Skeletal muscle tissue (tissue), 4 donors: Measurements from ENCODE around the gene JAZF1. TPM values are rescaled to one million over a fixed set of nuclear protein-coding genes. Genes with fewer than 3 reads are reported as not detected.

ENCODE experiments used
- H3K27ac ChIP-seq: one replicate; pipeline ENCODE4 v1.7.0; 2013; ENCODE audit warnings: mild to moderate bottlenecking, low read depth, low read length, inconsistent platforms
- H3K27me3 ChIP-seq, 3 donors: one replicate each; pipeline ENCODE4 v1.7.0; 2013; ENCODE audit warnings: low read length in 3 of 3; ENCODE audit not compliant: control insufficient read depth in 3 of 3, insufficient read depth in 3 of 3
- H3K36me3 ChIP-seq, 3 donors: one replicate each; pipeline ENCODE4 v1.7.0; 2013; ENCODE audit warnings: low read length in 3 of 3; ENCODE audit not compliant: control insufficient read depth in 3 of 3, insufficient read depth in 3 of 3
- H3K4me1 ChIP-seq, 3 donors: one replicate each; pipeline ENCODE4 v1.7.0; 2013; ENCODE audit warnings: low read length in 3 of 3, mild to moderate bottlenecking in 3 of 3; ENCODE audit not compliant: control insufficient read depth in 3 of 3, insufficient read depth in 3 of 3
- H3K4me3 ChIP-seq, 3 donors: one replicate each; pipeline ENCODE4 v1.7.0; 2013; ENCODE audit warnings: low read length in 3 of 3
- H3K9ac ChIP-seq, 3 donors: one replicate each; pipeline ENCODE4 v1.7.0; 2013; ENCODE audit warnings: low read length in 3 of 3, mild to moderate bottlenecking in 3 of 3, moderate library complexity in 2 of 3, low read depth in 1 of 3
- H3K9me3 ChIP-seq, 3 donors: one replicate each; pipeline ENCODE4 v1.7.0; 2013; ENCODE audit warnings: low read length in 3 of 3; ENCODE audit not compliant: control insufficient read depth in 3 of 3
- total RNA-seq: library from RNA; depleted of rRNA; stranded (reverse); fragments of >200 nt; gene quantifications from one replicate; pipeline ENCODE4 v1.2.3, GENCODE V29; 2014
- donor health status: Osteomylitis.

The JAZF1 gene
- total RNA-seq, 1 donor from 2014 or later, result 7.3 TPM

DNA sequence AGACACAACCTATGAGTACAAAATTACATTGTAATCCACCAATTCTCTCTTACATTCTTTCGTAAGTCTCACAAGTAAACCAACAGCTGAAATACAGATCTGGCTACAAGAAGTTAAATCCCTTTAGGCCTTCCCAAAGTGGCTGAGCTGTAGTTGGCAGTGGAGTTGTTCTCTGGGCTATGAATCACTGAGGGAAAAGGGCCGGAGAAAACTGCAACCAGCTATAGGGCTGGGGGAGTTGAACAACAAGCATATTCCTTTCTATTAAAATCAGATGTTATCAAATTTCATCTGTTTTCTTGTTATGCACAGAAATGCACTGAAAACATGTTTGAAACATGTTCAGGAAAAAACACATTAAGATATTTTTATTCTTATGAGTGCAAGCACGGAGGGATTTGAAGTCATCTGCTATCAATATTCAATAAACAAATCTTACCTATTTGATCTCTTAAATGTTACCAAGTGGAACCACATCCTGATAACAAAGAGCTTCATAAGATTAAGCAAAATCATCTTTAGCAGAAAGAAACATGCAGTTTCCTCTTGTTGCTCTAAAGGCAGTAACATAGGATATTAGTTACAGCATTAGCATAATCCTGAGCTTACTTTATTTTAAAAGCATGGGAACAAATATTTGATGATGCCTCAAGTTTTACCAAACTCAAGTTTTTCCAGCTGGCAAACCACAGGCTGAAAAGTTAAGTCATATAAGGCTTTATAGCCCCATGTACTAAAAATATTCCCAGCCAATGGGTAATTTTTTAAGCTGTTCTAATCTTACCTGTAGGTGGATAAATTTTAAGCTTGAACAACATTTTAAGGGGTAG lies 227.9 kb downstream of the JAZF1 start:
- Histone ChIP-seq H3K9ac (no peak overlapping the region), H3K36me3 (no peaks in the 10 kb centered on the region), H3K4me3 (no peak overlapping the region), H3K9me3 (no peaks in the 10 kb centered on the region), H3K27me3 (no peaks in the 10 kb centered on the region), H3K27ac (no peak overlapping the region), H3K4me1 (peaks cover 2 to 14% (median 5%) of the 10 kb centered on the region in 3 donors)

DNA sequence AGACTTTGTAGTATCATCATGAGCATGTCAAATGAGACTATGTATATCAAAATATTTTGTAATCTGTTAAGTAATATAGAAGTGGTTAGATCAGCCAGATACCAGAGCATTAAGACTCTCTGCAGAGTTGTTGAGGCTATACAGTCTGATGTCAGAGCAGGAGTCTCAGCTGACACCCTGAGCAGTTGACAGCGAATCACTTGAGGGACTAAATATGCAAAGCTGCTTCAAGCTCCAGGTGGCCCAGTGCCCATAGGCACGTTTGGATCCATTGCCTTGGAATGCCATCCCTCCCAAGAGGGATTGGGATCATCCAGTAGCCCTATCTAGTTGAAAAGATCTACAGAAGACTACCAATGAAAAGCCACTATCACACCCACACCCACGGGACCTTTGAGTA lies 230.5 kb downstream of the JAZF1 start:
- Histone ChIP-seq H3K9ac (no peak overlapping the region), H3K36me3 (no peaks in the 10 kb centered on the region), H3K27ac (no peak overlapping the region), H3K27me3 (no peaks in the 10 kb centered on the region), H3K9me3 (no peaks in the 10 kb centered on the region), H3K4me1 (peaks cover 8 to 25% (median 10%) of the 10 kb centered on the region in 3 donors), H3K4me3 (no peak overlapping the region)

DNA sequence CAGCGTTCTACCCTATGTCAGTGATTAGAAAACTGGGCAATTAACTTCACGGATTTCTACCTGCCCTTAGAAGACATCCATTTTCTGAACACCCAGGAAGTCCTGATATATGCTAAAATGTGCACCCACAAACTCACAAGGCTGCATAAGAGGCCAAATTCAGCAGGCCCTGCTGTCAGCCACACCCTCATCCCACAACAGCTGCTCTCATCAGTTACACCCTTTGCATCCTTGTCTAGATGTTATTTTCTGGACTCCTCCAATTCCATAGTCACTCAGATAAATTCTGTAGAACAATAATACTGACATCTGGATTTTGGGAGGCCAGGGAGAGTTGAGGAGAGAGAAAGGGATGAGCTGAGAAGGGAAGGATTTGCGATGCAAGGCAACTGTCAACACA lies 231.7 kb downstream of the JAZF1 start:
- Histone ChIP-seq H3K4me1 (peaks cover 10 to 34% (median 15%) of the 10 kb centered on the region in 3 donors), H3K9ac (no peak overlapping the region), H3K27me3 (no peaks in the 10 kb centered on the region), H3K36me3 (no peaks in the 10 kb centered on the region), H3K27ac (no peak overlapping the region), H3K4me3 (no peak overlapping the region), H3K9me3 (no peaks in the 10 kb centered on the region)

DNA sequence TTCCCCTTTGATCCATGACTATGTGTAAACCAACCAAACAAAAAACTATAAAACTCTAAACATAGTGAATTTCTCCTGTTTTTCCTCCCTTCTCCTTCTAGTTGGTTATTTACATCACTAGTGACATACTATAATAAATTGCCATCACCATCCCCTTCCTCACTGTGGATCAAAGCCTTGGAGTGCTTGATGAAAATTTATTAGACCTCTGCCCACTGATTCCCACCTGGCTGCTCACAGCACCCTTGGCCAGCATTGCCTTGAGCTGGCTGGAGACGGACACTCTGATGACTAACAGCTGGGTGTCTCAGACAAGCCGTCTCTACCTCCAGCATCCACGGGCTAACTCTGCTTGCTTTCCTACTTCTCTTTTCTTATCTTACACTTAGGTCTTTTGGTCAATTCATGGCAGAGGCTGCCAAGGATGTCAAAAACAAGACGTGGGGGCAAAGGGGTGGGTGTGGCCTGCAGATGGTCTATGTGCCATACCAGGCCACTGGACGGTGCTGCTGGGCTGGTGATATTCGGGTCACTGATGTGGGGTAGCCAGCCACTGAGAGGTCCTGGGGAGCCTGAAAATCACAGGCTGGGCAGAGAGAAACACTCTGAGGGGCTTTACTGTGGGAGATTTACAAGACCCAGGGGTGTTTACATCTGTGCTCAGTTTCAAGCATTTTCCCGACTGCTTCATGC lies 232.9 kb downstream of the JAZF1 start:
- Histone ChIP-seq H3K9me3 (no peaks in the 10 kb centered on the region), H3K4me1 (peaks cover 10 to 45% (median 15%) of the 10 kb centered on the region in 3 donors), H3K27ac (peak overlapping the region; percentile 82), H3K27me3 (no peaks in the 10 kb centered on the region), H3K36me3 (no peaks in the 10 kb centered on the region), H3K4me3 (no peak overlapping the region), H3K9ac (no peak overlapping the region)

DNA sequence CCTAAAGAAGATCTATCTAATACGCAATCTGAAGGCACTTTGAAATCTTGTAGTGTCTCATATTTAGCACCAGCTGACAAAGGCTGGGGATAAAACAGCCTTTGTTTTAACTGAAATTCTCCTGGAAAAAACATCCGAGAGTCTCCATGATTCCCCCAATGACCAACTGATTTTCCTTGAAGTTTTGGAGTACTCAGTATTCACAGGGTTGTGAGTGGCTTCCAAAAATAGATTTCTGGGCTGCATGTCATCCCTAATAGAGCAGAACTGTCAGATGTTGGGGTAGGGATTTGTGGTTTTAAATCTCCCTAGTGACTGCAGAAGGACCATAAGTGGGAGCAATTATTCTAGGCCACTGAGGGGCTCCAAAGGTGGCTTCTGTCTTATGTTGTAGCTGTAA lies 234.2 kb downstream of the JAZF1 start:
- H3K9me3 ChIP-seq, result no peaks in the 10 kb centered on the region
- peak overlapping the region; percentile 82 for H3K27ac ChIP-seq
- peak overlapping the region in 1 of 3 donors; percentile 15 for H3K9ac ChIP-seq

GRCh38 chr7:27945058-27945795 lies 235.4 kb downstream of the JAZF1 start:
- Histone ChIP-seq H3K36me3 (no peaks in the 10 kb centered on the region), H3K4me3 (peak overlapping the region in 2 of 3 donors; percentile 2 to 45), H3K9me3 (no peaks in the 10 kb centered on the region), H3K4me1 (peaks cover 8 to 51% (median 11%) of the 10 kb centered on the region in 3 donors), H3K27ac (peak overlapping the region; percentile 82), H3K9ac (peak overlapping the region in 1 of 3 donors; percentile 69), H3K27me3 (no peaks in the 10 kb centered on the region)

More for the DNA sequence above, 234.2 kb downstream of the JAZF1 start:
- no peak overlapping the region for H3K4me3 ChIP-seq
- peaks cover 8 to 51% (median 11%) of the 10 kb centered on the region in 3 donors for H3K4me1 ChIP-seq
- H3K36me3 ChIP-seq, result no peaks in the 10 kb centered on the region
- H3K27me3 ChIP-seq, result no peaks in the 10 kb centered on the region

GRCh38 chr7:27944643-27945042 lies 236.0 kb downstream of the JAZF1 start:
- Histone ChIP-seq H3K27ac (peak overlapping the region; percentile 82), H3K36me3 (no peaks in the 10 kb centered on the region), H3K4me3 (peak overlapping the region in 2 of 3 donors; percentile 2 to 45), H3K4me1 (peaks cover 8 to 51% (median 11%) of the 10 kb centered on the region in 3 donors), H3K27me3 (no peaks in the 10 kb centered on the region), H3K9me3 (no peaks in the 10 kb centered on the region), H3K9ac (peak overlapping the region in 1 of 3 donors; percentile 69)

GRCh38 chr7:27943241-27943640 lies 237.4 kb downstream of the JAZF1 start:
- no peak overlapping the region for H3K4me3 ChIP-seq
- no peaks in the 10 kb centered on the region for H3K27me3 ChIP-seq
- peak overlapping the region; percentile 82 for H3K27ac ChIP-seq
- no peaks in the 10 kb centered on the region for H3K9me3 ChIP-seq
- H3K9ac ChIP-seq, result no peak overlapping the region
- H3K4me1 ChIP-seq, result peaks cover 8 to 47% (median 11%) of the 10 kb centered on the region in 3 donors
- no peaks in the 10 kb centered on the region for H3K36me3 ChIP-seq

GRCh38 chr7:27942711-27943110 lies 237.9 kb downstream of the JAZF1 start:
- no peaks in the 10 kb centered on the region for H3K36me3 ChIP-seq
- no peaks in the 10 kb centered on the region for H3K9me3 ChIP-seq
- H3K9ac ChIP-seq, result no peak overlapping the region
- H3K27me3 ChIP-seq, result no peaks in the 10 kb centered on the region
- H3K4me3 ChIP-seq, result no peak overlapping the region
- peaks cover 8 to 43% (median 11%) of the 10 kb centered on the region in 3 donors for H3K4me1 ChIP-seq
- peak overlapping the region; percentile 82 for H3K27ac ChIP-seq
